ENCODE results near the gene ABCC5.
A peak's percentile ranks its signal among the peaks of the same experiment; 100 is the strongest.
"Not testable (repeated sequence)": the region's sequence is repeated elsewhere in the genome, so short reads cannot be mapped to it uniquely, and the experiment has no call there.

The ABCC5 gene

DNA sequence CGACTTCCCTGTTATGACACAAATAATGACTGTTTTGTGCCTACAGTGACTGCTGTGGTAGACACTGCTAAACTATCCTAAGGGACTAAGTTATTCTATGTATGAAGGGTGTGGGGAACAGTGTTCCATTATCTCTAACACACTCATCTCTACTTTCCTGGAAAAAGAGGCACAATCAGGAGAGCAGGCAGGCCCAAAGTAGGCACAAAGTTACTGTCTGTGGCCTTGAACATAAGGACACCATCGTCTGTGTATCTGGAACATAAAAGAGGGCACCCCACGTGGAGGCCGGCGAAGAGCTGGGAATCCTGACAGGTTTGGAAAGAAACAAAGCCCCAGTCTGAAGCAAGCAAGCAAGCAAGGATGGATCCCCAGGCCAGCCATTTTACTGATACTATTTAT lies 1.5 kb downstream of the ABCC5 start:
- no peak for DNase-seq (ENCODE audit: low spot score)

DNA sequence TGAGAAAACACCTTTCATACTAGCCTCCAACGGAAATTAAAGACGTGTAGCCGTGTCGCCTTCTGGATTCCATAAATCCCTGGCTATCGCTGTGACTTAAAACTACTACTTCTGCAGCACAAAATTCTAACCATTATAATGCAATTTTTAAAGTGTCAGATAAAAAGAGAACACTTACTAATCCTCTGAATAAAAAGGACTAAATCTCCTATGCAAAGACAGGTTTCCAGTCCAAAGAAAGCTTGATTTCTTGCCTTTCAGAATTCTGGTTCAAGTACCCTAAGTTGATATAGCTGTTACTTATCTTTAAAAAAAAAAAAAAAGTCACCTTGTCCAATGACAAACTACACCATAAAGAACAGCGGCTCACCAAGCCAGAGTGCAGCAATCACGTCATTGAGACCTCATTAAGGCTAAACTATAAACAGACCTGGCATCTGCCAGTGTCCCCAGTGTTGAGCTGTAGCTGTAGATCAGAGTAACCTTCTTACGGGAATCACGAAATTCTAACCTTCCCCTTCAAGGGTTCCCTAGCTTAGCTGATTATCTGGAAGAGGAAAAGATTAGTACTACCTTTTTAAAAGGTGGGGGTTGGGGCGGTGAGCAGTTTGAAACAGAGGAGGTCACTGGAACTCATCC lies 2.2 kb downstream of the ABCC5 start:
- peak; percentile 29 for DNase-seq (ENCODE audit: low spot score)

DNA sequence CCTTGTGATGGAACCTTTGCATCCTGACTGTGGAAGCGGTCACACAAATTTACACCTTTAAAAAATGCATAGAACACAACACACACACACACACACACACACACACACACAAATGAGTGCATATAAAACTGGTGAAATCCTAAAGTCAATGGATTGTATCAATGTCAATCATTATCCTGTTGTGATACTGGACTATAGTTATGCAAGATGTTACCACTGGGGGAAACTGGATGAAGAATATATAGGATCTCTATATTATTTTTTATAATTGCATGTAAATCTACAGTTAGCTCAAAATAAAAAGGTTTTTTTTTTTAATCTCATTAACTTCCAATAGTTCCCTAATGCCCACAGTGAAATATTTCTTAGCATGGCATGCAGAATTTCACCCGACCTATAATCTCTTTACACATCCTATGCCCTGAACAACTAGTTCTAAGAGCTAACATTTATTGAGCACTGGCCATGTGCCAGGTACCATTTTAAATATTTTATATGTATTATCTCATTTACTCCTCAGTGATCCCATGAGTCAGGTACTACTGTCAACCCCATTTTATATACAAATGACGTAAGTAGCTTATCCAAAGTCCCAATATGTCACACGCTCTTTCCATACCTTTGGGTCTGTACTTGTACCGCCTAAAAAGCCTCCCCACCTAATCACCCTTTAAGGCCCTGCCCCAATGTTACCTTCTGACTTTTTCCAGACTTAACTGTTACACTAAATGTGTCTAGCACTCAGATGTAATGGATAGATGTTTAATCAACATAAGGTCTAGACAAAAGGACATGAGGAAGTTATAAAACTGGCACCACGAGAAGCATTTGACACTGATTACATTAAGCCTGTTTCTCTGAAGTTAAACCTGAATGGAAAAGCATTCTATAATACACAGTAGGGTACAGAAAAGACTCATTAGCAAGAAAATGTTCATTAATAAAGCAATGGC lies 5.5 kb downstream of the ABCC5 start:
- no peak for DNase-seq (ENCODE audit: low spot score)

DNA sequence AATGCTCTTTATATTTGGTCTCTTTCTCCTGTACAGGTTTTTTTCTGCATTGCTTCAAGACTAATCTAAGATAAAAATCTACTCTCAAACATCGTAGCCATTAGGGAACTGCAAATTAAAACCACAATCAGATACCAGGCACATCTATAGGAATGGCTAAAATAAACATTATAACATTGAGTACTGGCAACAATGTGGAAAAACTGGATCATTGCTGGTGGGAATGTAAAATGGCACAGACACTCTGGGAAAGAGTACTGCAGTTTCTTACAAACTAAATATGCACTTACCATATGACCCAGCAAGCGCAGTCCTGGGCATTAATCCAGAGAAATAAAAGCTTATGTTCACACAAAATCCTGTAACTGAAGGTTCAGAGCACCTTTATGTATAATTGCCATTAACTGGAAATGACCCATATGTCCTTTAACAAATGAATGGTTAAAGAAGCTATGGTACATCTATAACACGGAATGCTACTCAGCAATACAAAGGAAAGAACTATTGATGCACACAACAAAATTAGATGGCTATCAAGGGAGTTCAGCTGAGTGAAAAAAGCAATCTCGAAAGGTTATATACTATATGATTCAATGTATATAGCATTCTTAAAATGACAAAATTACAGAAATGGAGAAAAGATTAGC lies 6.3 kb downstream of the ABCC5 start:
- no peak for DNase-seq (ENCODE audit: low spot score)

DNA sequence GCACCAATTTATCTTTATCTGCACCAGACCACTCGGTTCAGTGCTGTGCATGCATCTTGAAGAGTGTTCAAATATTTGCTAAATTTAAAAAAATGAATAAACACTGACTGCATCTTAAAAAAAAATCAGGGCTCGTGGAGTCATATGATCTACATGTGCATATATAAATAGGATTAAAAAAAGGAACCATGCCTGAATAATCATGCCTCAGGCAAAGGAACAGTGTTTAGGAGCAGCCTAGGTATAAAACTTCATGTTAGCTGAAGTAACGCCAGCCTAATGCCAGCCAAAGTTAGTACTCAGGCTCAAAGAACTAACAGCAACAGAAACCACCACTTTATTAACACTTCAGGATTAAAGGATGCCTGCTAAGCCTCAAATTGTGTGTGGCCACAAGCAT lies 9.5 kb downstream of the ABCC5 start:
- DNase-seq (ENCODE audit: low spot score), result no peak

DNA sequence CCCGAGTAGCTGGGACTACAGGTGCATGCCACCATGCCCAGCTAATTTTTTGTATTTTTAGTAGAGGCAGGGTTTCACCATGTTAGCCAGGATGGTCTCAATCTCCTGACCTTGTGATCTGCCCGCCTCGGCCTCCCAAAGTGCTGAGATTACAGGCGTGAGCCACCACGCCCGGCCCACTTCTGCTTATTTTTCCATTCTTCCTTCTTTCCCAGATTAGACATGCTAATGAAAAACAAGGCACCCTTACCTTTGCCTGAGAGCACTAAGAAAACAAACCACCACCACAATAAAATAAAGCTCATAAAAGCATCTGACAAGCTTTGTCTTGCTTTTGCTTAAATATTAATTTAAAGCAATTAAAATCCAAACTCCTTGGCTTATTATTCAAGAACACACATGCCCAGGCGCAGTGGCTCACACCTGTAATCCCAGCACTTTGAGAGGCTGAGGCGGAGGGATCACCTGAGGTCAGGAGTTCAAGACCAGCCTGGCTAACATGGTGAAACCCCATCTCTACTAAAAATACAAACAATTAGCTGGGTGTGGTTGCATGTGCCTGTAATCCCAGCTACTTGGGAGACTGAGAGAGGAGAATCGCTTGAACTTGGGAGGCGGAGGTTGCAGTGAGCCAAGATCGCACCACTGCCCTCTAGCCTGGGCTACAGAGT lies 10.4 kb downstream of the ABCC5 start:
- not testable (repeated sequence) for DNase-seq (ENCODE audit: low spot score)

GRCh38 chr3:184005941-184006507 lies 11.7 kb downstream of the ABCC5 start:
- DNase-seq (ENCODE audit: low spot score), result no peak

GRCh38 chr3:184004476-184004875 lies 13.2 kb downstream of the ABCC5 start:
- no peak for DNase-seq (ENCODE audit: low spot score)

DNA sequence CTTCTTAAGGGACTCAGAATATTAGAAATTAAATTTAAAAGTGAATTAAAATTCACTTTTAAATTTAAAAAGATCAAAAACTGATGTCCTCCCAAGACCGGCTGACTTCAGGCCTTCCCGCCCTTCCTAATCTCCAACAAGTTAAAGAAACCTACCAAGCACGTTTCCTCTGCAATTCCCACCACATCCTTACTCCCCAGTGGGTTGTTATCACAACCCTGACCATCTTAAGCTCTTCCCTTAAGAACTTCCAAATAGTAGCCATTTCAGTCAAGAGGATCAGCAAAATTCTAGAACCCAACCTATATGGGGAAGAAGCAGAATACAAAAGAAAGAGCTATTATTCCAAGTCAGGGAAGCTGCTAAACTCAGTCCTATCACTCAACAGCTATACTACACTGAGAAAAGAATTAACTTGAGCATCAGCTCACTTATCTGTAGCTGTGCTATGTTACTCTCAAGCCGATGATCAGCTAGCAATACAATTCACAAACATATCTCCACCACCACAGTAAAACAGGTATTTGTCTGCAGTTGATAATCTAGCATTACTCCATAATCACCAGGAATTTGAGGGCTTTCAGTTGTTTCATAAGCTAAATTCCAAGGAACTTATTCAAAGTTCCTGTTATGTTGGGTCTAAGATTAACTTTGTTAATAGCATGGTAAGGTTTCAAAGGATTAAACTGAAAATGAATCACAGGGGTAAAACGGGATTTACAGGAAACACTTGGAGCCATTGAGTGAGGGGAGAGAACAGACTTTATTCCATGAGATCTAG lies 14.3 kb downstream of the ABCC5 start:
- DNase-seq (ENCODE audit: low spot score), result no peak

DNA sequence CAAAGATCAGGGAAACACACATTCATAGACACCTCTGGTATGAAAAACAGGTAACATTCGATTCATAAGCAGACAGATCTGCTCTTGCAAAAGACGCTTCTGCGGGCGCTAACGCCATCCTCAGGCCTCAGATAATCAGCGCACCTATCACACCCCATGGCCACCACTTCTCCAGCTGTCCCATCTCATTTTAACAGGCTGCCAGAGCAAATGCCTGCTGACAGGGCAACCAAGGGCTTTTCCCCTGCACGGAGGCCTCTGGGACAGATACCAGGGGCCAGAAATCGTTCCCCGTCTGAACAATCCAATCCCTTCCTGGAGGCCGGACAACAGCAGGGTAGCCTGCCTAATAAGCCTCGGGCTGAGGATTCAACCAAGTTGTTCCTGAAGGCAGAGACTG lies 15.2 kb downstream of the ABCC5 start:
- no peak for DNase-seq (ENCODE audit: low spot score)

DNA sequence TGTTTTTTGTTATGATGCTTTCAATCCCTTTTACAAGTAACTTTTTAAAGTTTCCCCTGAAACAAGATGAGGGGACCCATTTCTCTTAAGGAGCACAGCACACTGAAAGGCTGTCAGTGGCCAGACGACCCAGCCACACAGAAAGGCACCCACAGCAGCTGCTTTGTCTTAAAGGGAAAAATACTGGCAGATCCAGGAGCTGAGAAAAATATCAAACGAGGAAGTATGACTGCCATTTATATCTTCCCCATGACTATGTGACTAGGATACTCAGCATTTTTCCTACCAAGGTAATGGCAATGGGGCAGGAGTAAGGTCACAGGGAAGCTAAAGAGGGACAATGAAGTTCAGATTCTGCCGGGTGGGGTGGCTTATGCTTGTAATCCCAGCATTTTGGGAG lies 15.9 kb downstream of the ABCC5 start:
- DNase-seq (ENCODE audit: low spot score), result no peak

DNA sequence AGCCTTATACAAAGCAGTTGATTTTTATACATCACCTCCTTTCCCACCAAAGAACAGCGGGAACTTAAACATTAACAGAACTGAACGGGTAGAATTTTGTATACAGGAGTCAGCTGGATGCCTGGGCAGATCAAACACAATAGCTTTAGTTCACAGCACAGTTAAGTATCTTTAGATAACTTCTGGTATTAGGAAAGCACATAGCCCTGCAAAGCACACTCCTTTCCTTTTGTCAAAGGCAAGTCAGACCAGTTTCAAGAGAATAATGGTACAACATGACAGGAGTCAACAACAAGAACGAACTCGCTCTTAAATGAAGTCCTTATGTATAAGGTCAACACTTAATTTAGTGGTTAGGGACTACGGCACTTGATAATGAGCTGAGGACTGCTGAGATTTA lies 26.3 kb downstream of the ABCC5 start:
- no peak for DNase-seq (ENCODE audit: low spot score)

- DNase-seq (ENCODE audit: low spot score), result no peak
Measured at GRCh38 chr3:183988216-183988790, 29.4 kb downstream of the ABCC5 start.

DNA sequence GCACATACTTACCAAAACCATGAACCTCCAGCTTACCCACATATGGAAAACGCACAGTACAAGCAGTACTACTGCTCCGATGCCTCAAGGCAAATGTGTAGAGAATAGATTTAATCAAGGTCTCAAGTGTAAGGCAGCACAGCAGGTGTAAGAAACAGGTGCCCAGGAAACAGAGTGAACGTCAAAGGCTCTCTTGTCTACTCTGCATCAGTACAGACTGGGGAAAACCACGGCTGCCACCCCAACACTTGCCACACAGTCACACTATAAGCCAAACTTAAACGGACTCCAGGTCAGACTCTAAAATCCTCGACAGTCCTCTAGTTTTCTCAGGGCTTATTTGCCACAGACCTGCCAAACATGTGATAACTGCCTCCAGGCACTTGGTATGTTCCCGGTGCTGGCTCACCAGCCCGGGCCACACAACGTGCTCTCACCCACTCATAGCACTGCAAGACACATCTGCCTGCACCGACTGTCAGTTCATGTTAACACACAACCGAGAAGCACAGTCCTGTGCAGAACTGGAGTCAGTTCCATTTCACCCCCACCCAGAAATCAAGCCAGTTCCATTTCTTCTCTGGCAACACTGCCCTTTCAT lies 30.6 kb downstream of the ABCC5 start:
- DNase-seq (ENCODE audit: low spot score), result no peak

GRCh38 chr3:183984749-183985729 lies 32.6 kb downstream of the ABCC5 start:
- no peak for DNase-seq (ENCODE audit: low spot score)

DNA sequence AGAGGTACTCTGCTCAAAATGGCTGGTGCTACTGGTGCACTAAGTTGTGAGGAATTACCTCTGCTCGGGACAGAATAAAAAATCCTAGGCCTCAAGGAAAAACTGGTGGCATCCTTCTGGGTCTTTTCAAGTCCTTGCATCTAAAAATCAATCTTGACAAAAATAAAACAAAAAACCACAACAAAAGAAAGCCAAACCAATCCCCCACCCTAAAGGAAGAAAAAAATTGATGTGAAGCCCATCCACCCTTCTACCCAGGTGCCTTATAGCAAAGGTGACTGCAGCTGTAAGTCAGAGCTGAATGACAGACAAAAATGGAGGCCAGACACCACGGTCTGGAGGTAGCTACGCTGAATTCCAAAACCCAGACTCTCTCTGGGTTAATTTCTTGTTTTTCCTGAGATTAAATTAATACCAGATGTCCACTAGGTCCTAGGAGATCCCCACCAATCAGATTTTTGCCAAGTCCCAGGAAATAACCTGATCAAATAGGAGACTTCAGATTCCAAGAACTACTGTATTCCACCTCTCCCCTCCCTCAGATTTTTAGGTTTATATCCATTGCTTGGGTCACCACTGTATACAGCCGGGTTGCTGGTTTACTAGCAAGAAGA lies 33.5 kb downstream of the ABCC5 start:
- no peak for DNase-seq (ENCODE audit: low spot score)

- no peak for DNase-seq (ENCODE audit: low spot score)
Measured at GRCh38 chr3:183981990-183982644, 35.6 kb downstream of the ABCC5 start.

GRCh38 chr3:183980403-183980802 lies 37.3 kb downstream of the ABCC5 start:
- DNase-seq (ENCODE audit: low spot score), result no peak
